H54 (cell line): Measurements from ENCODE around the gene LAMA1.
A peak's percentile ranks its signal among the peaks of the same experiment; 100 is the strongest.

Source experiments
- DNase-seq: peaks from one replicate; pipeline ENCODE4 v3.0.0; 2011; ENCODE audit warnings: low spot score, mixed read lengths; ENCODE audit not compliant: insufficient read length
- FAIRE-seq: peaks from 3 replicates; lab custom pipeline; 2011; peaks lifted over from hg19 to GRCh38; lab: Jason Lieb, UNC
- POLR2A ChIP-seq: IDR thresholded peaks from 2 replicates; pipeline ENCODE4 v1.6.1; 2011; ENCODE audit warnings: low read depth, mild to moderate bottlenecking, low read length

The LAMA1 gene

DNA sequence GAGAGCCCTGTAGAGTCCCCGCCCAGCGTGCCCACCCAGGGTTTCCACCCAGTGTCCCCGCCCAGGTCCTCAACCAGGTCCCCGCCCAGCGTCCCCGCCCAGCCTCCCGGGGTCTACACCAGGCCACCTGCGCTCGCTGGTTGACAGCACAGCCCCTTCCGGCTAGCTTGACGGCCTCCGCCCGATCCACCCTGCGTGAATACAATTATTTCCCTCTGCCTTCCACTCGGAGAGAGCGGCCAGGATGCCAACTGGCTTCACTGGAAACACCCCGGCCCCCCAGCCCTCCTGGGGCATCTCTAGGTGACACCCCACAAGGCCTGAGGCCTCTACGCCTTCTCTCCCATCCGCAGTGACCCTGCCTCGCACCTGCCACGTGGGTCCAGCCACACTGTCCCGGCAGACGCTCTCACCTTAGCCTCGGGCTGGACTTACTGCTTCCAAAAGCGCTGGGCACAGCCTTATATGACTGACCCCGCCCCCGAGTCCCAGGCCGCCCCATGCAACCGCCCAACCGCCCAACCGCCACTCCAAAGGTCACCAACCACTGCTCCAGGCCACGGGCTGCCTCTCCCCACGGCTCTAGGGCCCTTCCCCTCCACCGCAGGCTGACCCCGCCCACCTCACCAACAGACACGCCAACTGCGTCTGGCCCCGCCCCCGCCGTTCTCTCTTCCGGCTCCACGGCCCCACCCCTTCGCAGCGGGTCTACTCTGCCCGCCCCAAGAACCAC lies 188.1 kb downstream of the LAMA1 start:
- FAIRE-seq (no peak), DNase-seq (no peak)
- no peak for TF ChIP-seq POLR2A

DNA sequence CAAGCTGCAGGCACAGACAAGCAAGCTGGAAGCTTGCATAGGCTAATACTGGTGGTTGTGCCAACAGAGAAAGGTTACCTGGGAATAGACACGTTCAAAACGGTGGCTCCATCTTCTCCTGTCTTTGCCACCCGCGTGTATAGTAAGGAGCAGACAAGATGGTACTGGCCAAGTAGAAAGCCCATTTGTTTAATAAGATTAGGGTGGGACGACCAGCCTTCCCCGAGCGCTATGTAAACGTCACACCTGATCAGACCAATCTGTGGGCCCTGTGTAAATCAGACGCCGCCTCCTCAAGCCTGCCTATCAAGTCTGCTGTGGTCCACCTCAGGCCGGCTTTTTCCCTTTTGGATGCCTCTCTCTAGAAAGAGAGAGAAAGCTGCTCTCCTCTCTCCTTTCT lies 189.2 kb downstream of the LAMA1 start:
- no peak for FAIRE-seq
- TF ChIP-seq POLR2A: no peak
- no peak for DNase-seq

- FAIRE-seq (no peak), DNase-seq (no peak)
- TF ChIP-seq POLR2A: no peak
Measured at GRCh38 chr18:6927153-6927552, 190.4 kb downstream of the LAMA1 start.

- FAIRE-seq (no peak), DNase-seq (no peak)
- TF ChIP-seq POLR2A: no peak
Measured at GRCh38 chr18:6923220-6923619, 194.4 kb downstream of the LAMA1 start.

DNA sequence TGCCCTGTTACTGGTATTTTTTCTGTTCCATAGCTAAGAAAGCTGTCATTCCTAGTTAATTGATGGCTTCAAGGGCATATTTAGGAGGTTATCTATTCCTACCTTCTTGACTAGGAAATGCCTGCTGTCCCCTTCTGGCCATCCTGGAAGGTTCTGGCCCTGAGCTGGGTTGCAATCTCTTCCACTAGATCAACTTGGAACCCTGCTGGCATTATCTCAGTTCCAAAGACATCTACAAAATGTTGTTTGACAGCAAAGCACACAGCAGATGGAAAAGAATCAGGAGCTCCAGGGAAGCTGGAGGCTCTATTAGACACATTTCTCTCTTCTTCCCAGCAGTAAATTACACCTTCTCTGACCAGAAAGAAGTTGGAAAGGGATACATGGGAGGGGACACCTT lies 196.0 kb downstream of the LAMA1 start:
- TF ChIP-seq POLR2A: no peak
- DNase-seq: no peak
- no peak for FAIRE-seq

GRCh38 chr18:6920099-6920955 lies 197.3 kb downstream of the LAMA1 start:
- peak; percentile 78 for FAIRE-seq
- DNase-seq: peak; percentile 47
- TF ChIP-seq POLR2A: no peak

DNA sequence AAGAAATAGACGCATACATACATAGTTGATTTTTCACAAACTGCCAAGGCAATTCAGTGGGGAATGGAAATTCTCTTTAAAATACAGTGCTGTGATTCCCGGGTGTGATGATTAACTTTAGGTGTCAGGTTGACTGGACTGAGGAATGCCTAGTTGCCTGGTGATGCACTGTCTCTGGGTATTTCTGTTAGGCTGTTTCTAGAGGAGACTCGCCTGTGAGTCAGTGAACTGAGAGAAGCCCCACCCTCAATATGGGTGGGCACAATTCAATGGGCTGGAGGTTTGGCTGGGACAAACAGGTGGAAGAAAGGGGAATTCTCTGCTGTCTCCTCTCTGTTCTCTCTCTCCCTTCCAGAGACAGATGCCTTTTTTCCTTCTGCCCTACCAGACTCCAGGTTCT lies 200.5 kb downstream of the LAMA1 start:
- FAIRE-seq: no peak
- no peak for TF ChIP-seq POLR2A

DNA sequence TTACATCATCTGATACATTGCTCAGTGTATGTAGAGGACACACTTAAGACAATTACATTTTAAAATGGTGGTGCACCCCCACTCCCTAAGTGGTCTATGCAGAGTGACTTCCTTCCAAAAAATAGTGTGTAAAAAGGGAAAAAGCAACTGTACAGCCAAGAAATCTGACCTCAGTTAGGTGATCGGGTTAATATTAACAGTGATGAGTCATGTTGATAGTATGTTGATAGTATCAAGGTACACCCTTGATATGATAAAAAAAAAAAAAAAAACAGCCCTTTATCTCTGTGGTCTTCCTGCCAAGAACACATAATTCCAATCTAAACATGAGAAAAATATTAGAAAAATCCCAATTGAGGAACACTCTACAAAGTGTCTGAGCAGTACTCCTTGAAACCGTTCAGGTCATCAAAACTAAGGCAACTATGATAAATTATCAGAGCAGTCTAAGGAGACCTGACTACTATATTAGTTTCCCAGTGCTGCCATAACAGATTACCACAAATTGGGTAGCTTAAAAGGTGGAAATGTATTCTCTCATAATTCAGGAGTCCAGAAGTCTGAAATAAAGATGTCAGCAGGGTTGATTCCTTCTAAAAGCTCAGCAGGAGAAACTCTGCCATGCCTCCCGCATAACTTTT lies 216.2 kb downstream of the LAMA1 start:
- no peak for TF ChIP-seq POLR2A
- DNase-seq: no peak
- no peak for FAIRE-seq

More for the DNA sequence above, 200.5 kb downstream of the LAMA1 start:
- DNase-seq: no peak

DNA sequence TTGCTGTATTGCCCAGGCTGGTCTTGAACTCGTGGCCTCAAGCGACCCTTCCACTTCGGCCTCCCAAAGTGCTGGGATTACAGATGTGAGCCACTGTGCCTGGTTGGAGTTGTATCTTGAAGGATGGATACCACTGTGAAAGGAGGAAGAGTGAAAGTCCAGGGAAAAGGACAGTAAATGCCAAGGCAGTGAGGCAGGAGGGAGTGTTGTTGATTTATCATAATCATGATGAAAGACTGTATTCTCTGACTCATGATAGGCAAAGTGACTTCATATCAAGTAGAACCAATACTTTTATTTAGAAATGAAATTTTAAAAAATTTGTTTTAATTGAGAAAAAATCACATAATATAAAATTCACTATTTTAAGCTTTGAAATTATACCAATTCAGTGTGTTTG lies 225.8 kb downstream of the LAMA1 start:
- DNase-seq: no peak
- no peak for FAIRE-seq
- TF ChIP-seq POLR2A: no peak
